ENCODE results near the gene MZT2A.
A peak's percentile ranks its signal among the peaks of the same experiment; 100 is the strongest.
"Not testable (repeated sequence)": the region's sequence is repeated elsewhere in the genome, so short reads cannot be mapped to it uniquely, and the experiment has no call there.

The MZT2A gene

GRCh38 chr2:131490616-131491468 is 1.4 kb downstream of the MZT2A start:
- not testable (repeated sequence) for H3K27ac ChIP-seq (ENCODE audit: insufficient read depth, low read depth, low read length, poor library complexity, severe bottlenecking); H3K27me3 ChIP-seq (ENCODE audit: control insufficient read depth, insufficient read depth, low read length, poor library complexity, severe bottlenecking); H3K4me1 ChIP-seq (ENCODE audit: control insufficient read depth, insufficient read depth, low read length); H3K36me3 ChIP-seq (ENCODE audit: control insufficient read depth, insufficient read depth, low read length); H3K9me3 ChIP-seq (ENCODE audit: control insufficient read depth, low read length)
- WGBS, 2 experiments = 43 to 52% methylated on average over 19 to 20 of the region's 20 CpGs
- H3K4me3 ChIP-seq (ENCODE audit: insufficient read depth, low read depth, low read length) = peak overlapping the region; percentile 26

GRCh38 chr2:131488306-131489205 is 3.6 kb downstream of the MZT2A start:
- H3K27me3 ChIP-seq (ENCODE audit: control insufficient read depth, insufficient read depth, low read length, poor library complexity, severe bottlenecking) = no peaks in the 10 kb centered on the region
- WGBS, 2 experiments = 83 to 84% methylated on average over 14 of the region's 14 CpGs
- H3K9me3 ChIP-seq (ENCODE audit: control insufficient read depth, low read length) = no peaks in the 10 kb centered on the region
- peaks cover 5% of the 10 kb centered on the region for H3K4me1 ChIP-seq (ENCODE audit: control insufficient read depth, insufficient read depth, low read length)
- H3K4me3 ChIP-seq (ENCODE audit: insufficient read depth, low read depth, low read length) = no peak overlapping the region
- H3K27ac ChIP-seq (ENCODE audit: insufficient read depth, low read depth, low read length, poor library complexity, severe bottlenecking) = no peak overlapping the region
- no peaks in the 10 kb centered on the region for H3K36me3 ChIP-seq (ENCODE audit: control insufficient read depth, insufficient read depth, low read length)

GRCh38 chr2:131486201-131486902 is 5.8 kb downstream of the MZT2A start:
- H3K4me3 ChIP-seq (ENCODE audit: insufficient read depth, low read depth, low read length); H3K27me3 ChIP-seq (ENCODE audit: control insufficient read depth, insufficient read depth, low read length, poor library complexity, severe bottlenecking); H3K27ac ChIP-seq (ENCODE audit: insufficient read depth, low read depth, low read length, poor library complexity, severe bottlenecking); H3K4me1 ChIP-seq (ENCODE audit: control insufficient read depth, insufficient read depth, low read length); H3K9me3 ChIP-seq (ENCODE audit: control insufficient read depth, low read length); H3K36me3 ChIP-seq (ENCODE audit: control insufficient read depth, insufficient read depth, low read length): not testable (repeated sequence)
- 91% methylated on average over 14 of the region's 14 CpGs for WGBS, 2 experiments

- H3K4me1 ChIP-seq (ENCODE audit: control insufficient read depth, insufficient read depth, low read length); H3K27ac ChIP-seq (ENCODE audit: insufficient read depth, low read depth, low read length, poor library complexity, severe bottlenecking); H3K9me3 ChIP-seq (ENCODE audit: control insufficient read depth, low read length); H3K4me3 ChIP-seq (ENCODE audit: insufficient read depth, low read depth, low read length); H3K36me3 ChIP-seq (ENCODE audit: control insufficient read depth, insufficient read depth, low read length); H3K27me3 ChIP-seq (ENCODE audit: control insufficient read depth, insufficient read depth, low read length, poor library complexity, severe bottlenecking): not testable (repeated sequence)
- 92 to 93% methylated on average over 11 of the region's 11 CpGs for WGBS, 2 experiments
Measured at GRCh38 chr2:131484906-131485460, 7.2 kb downstream of the MZT2A start.

GRCh38 chr2:131483981-131484820 is 8.0 kb downstream of the MZT2A start:
- H3K4me1 ChIP-seq (ENCODE audit: control insufficient read depth, insufficient read depth, low read length); H3K9me3 ChIP-seq (ENCODE audit: control insufficient read depth, low read length); H3K27ac ChIP-seq (ENCODE audit: insufficient read depth, low read depth, low read length, poor library complexity, severe bottlenecking); H3K27me3 ChIP-seq (ENCODE audit: control insufficient read depth, insufficient read depth, low read length, poor library complexity, severe bottlenecking); H3K4me3 ChIP-seq (ENCODE audit: insufficient read depth, low read depth, low read length); H3K36me3 ChIP-seq (ENCODE audit: control insufficient read depth, insufficient read depth, low read length): not testable (repeated sequence)
- WGBS, 2 experiments = 91 to 92% methylated on average over 23 to 24 of the region's 24 CpGs

- not testable (repeated sequence) for H3K36me3 ChIP-seq (ENCODE audit: control insufficient read depth, insufficient read depth, low read length); H3K27me3 ChIP-seq (ENCODE audit: control insufficient read depth, insufficient read depth, low read length, poor library complexity, severe bottlenecking); H3K4me1 ChIP-seq (ENCODE audit: control insufficient read depth, insufficient read depth, low read length); H3K27ac ChIP-seq (ENCODE audit: insufficient read depth, low read depth, low read length, poor library complexity, severe bottlenecking); H3K4me3 ChIP-seq (ENCODE audit: insufficient read depth, low read depth, low read length); H3K9me3 ChIP-seq (ENCODE audit: control insufficient read depth, low read length)
- WGBS, 2 experiments = 93 to 94% methylated on average over 18 to 19 of the region's 19 CpGs
Measured at GRCh38 chr2:131482506-131483155, 9.6 kb downstream of the MZT2A start.

GRCh38 chr2:131480351-131480750 is 11.8 kb downstream of the MZT2A start:
- H3K27ac ChIP-seq (ENCODE audit: insufficient read depth, low read depth, low read length, poor library complexity, severe bottlenecking); H3K9me3 ChIP-seq (ENCODE audit: control insufficient read depth, low read length); H3K27me3 ChIP-seq (ENCODE audit: control insufficient read depth, insufficient read depth, low read length, poor library complexity, severe bottlenecking); H3K4me1 ChIP-seq (ENCODE audit: control insufficient read depth, insufficient read depth, low read length); H3K4me3 ChIP-seq (ENCODE audit: insufficient read depth, low read depth, low read length); H3K36me3 ChIP-seq (ENCODE audit: control insufficient read depth, insufficient read depth, low read length): not testable (repeated sequence)
- WGBS, 2 experiments = 94 to 97% methylated on average over 16 to 20 of the region's 20 CpGs

- not testable (repeated sequence) for H3K27me3 ChIP-seq (ENCODE audit: control insufficient read depth, insufficient read depth, low read length, poor library complexity, severe bottlenecking); H3K9me3 ChIP-seq (ENCODE audit: control insufficient read depth, low read length); H3K36me3 ChIP-seq (ENCODE audit: control insufficient read depth, insufficient read depth, low read length); H3K4me3 ChIP-seq (ENCODE audit: insufficient read depth, low read depth, low read length); H3K27ac ChIP-seq (ENCODE audit: insufficient read depth, low read depth, low read length, poor library complexity, severe bottlenecking); H3K4me1 ChIP-seq (ENCODE audit: control insufficient read depth, insufficient read depth, low read length)
- 96 to 97% methylated on average over 9 of the region's 9 CpGs for WGBS, 2 experiments
Measured at GRCh38 chr2:131478850-131479461, 13.2 kb downstream of the MZT2A start.
